CD4-positive, alpha-beta T cell treated with Interferon gamma for 1 hour (primary cell): ENCODE data around the gene KRT3.
"Not testable (repeated sequence)": the region's sequence is repeated elsewhere in the genome, so short reads cannot be mapped to it uniquely, and the experiment has no call there.

Experiments
- DNase-seq: peaks from one replicate; pipeline ENCODE4 v3.0.0-alpha.2; 2020

The KRT3 gene

DNA sequence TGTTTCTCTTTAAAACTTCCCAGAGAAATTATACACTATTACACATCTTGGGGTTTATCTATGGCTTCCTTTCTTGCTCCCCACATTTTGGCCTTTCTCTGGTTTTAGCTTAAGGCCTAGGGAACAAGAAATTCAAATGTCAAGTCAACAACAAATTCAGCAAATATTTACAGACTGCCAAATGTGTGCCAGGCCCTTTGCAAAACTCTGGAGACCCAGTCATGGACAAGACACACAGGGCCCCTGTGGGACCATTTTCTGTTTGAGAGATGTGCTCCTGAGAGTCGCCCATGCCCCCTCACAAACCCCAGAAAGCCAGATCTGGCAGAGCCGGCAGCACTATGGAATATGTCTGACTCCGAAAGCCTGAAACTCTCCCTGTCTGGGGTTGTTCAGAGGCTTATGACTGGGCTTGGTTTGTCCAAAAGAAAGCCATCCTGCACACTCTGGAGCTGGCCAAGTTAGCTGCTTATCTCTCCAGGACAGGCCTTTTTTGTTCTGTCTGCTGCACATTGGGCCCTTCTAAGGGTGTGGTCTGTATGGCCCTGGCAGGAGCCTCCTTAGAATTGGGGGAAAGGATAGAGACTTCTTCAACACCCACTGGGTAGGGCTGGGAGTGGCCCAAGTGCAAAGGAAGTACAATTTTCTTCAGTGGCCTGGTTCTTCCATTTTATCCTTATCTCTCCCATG lies 1.1 kb upstream of the KRT3 start:
- no peak for DNase-seq

DNA sequence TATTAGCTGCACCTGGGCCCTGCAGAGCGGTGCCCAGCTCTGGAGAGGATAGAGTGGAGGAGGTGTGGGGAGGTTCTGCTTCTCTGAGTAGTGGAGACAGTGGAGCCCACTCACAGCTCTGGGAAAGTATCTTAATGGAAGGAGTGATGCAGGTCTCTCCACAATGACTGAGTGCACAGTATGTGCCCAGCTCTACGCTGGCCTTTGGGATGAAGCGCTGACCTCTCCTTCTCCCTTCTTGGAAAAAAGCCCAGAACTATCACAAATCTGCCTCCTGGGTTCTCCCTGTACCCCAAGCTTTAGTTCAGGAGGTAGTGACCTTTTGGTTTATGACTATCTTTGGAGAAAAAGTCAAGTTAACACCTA lies 495 bp upstream of the KRT3 start:
- DNase-seq = no peak

DNA sequence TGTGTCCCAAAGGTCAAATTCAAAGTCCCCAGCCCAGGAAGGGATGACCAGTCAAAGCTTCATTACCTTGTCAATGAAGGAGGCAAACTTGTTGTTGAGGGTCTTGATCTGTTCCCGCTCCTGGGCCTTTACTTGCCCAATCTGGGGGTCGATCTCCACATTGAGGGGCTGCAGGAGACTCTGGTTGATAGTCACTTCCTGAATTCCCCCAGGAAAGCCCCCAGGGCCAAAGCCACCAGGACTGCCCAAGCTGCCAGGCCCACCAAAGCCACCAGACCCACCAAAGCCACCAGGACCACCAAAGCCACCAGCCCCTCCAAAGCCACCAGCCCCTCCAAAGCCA lies 614 bp downstream of the KRT3 start:
- DNase-seq = not testable (repeated sequence)

DNA sequence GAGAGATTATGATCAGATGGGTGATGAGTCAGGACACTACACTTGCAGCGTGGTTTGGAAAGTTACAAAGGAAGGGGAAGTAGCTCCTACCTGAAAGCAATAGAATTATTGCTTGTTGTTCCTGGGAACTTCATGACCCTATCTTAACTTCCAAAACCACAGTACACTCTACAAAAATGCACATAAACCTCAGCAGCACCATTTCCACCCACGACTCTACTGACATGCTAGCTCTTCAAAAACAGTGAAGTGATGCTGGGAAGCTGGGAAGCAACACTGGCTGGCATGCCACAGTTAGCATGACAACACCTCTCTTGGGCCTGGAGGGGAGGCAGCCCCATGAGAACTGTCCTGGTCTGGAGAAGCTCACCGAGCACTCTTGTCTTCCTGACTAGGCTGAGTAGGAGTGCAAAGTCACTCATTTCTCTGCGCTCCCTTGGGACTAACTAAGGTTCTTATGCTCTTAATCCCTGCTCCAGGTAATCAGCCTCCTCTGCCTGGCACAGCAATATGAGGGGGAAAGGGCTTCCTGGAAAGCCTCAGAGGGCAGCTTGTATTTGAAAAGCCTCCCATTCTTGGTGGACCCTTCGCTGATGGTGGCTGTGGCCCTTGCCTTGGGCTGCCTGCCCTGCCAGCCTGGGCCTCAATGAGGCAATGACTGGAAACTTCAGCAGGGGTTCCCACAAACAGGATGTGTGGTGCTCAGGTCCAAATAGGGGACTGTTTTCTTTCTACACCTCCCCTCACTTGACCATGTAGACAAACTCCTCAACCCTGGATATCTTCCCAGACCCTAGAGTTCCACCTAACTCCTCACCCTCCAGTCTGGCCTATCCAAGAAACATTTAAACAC lies 1.2 kb downstream of the KRT3 start:
- DNase-seq = no peak

DNA sequence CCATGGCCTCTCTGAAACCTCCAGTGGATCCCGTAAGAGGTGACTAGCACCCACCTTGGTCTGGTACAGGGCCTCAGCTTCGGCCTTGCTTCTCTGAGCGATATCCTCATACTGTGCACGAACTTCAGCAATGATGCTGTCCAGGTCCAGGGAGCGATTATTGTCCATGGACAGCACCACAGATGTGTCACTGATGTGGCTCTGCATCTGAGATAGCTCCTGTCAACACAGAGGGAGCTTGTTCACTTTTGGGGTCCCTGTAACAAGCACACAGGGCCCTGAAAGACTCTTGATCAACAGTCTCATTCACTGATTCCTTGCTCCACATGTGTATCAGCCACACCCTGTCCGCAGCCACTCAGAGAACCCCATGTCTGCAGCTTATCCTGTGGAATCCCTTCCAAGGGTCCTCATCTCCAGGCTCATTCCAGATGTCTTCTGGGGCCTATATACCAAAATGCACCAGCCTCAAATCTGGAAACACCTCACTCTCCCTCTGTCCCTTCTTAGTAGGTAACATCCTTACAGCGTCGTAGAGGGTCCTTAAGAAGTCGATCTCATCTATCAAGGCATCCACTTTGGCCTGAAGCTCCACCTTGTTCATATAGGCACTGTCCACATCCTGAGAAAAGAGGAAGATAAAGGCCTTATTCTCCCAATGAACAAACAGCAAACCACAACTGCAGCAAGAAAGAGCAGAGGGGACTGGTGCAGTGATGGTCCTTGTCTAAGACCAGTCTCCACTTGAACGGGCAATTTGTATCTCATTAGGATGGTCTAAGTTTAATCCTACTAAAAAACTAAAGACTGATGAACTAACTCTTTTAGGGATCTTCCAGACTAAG lies 3.5 kb downstream of the KRT3 start:
- DNase-seq = no peak

DNA sequence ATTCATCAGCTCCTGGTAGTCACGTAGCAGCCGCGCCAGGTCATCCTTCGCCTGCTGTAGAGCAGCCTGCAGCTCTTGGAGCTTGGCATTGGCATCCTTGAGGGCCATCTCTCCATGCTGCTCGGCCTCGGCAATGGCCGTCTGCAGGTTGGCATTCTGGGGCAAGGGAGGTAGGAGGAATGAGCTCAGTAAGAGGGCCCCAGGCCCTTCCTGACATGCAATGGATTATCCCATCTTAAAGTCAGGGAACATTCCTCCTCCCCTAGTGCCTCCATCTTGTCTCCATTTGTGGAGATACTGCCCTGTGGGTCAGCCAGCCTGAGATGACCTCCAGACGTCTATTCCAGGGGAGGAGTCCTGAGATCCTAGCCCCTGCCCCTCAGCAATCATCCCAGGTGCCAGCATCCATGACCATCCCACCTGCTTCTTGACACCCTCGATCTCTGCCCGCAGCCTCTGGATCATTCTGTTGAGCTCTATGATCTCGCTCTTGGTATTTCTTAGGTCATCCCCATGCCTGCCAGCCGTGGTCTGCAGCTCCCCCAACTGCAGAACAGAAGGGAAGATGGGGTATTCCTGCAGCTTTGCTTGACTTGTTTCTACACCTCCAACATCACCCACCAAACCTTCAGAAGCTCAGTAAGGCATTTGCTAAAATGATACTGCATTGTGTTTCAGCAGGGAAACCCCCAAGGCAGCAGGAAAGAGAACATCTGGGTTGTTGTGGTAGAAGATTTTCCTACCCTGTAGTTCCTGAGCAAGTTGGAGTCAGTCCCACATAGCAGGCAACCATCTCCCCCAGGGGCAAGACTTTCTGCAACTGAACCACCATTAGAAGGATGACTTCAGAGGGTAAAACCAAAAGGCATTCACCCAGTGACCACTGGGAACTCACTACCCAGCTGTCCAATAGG lies 4.4 kb downstream of the KRT3 start:
- no peak for DNase-seq

DNA sequence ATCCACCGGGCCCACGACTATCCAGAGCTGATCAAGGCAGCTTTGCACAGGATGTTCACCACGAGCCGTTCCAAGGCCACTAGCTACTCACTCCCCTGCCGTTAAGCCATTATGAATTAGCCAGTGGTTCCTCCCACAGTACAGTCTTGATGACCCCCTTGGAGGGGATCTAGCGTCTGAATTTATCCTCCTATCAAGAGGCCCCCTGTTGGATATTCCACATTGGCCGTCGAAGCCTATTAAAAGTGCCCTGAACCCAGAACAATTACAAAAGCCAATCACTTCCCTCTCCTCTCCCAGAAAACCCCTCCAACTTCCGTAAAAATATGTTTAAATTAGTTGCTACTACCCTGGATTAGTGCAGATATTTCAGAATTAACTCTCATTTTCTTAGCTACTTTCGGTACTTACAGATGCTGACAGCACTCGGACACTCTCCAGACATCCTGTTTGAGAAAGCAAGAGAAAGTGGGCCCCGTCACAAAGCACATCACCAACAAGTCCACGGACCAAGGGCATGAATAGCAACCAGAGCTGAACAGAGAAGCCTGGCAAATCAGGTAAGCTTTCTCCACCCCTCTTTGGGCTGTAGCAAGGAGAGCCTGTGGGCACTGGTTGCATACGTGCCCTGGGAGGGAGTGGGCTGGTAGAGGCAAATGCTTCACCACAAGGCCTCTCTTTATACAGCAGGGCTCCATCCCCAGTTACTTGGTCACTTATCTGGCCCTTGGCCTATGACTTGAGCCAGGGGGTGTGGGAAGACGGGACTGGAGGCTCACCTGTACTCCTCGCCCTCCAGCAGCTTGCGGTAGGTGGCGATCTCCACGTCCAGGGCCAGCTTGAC lies 5.3 kb downstream of the KRT3 start:
- DNase-seq = no peak

DNA sequence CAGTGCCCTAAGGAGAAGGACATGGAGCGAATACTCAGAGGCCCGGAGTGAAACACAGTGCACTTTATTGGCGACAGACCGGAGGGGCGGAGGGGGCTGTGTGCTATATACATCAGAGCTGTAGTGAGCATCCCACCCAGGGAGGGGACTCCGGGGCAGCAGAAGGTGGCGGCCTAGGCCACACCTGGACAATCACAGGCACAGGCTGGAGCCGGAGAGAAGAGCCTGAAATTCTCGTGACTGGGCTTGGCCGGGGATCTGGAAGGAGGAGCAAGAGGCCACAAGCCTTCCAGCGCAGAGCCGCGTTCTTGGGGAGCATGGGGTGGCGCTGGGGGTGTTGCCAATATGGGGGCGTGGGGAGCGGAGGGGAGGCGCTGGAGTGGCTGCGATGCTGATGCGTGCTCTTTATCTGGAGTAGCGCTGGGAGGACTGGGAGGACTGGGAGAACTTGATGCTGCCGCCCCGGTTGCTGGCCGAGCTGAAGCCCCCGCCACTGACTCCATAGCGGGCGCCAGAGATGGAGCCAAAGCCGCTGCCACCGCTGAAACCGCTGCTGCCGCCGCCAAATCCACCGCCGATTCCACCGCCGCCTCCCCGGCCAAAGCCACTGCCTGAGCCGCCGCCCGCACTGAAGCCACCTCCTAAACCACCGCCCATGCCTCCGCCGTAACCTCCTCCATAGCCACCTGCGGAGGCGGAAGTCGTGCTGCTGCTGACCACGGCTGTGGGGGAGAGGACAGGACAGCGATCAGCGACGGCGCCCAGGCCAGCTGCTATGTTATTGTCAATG lies 6.1 kb downstream of the KRT3 start:
- no peak for DNase-seq

DNA sequence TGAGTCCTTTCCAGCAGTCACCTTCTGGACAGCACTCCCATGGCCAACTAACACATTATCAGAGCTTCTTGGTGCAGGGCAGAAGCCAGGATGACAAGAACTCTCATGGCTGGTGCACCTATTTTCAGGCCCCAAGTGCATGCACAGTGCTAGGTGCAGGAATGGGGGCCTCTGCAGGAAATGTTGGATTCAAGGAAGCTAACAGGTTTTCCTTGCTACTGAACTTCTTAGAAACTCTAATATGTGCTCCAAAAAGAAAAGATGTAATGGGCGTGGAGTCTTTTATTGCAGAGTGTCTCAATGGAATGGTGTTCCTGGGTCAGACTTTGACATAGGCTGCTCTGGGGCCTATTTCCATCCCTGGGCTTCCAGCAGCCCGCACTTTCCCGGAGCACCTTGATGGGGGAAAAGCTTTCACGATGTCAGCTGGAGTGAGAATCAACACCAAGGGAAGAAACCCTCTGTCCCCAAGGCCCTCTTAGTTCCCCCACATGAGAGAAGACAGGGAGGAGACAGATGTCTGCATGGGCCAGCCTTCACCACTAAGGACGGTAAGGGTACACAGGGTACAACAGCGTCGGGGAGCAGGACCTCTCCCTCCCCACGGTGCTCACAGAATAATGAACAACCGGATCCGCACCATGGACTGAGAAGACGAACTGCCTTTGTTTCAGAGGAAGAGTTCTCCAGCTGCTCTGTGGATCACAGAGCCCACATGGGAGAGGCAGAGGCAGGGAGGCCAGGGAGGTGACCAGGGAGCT lies 6.9 kb downstream of the KRT3 start:
- no peak for DNase-seq

DNA sequence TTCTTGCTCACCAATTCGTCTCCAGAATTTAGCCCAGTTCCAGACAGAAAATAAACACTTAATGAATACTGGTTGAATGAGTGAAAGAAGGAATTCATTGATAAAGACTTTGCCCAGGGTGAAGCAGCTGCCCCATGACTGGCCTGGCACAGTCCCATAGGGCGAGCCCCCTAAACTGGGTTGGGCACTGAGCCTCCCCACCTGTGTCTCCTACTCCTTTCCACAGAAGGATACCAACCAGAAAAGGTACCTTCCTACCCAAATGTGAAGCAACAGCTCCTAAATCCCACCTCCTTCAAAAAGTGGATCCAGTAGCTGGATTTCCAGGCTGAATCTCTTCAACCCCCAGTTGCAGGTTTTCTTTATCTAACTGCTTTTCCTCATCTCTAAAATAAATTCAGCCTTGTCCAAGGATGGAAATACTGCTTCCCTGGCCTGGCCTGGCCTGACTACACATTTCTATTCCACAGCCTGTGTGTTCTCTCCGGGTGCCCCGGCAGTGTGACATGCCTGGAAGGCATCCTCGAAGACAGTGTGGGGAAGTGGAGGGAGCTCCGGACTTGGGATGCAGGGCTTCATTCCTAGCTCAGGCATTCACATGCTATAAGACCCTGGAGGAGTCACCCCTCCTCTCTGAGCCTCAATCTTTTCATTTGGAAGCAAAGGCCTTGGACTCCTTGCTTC lies 7.6 kb downstream of the KRT3 start:
- no peak for DNase-seq

DNA sequence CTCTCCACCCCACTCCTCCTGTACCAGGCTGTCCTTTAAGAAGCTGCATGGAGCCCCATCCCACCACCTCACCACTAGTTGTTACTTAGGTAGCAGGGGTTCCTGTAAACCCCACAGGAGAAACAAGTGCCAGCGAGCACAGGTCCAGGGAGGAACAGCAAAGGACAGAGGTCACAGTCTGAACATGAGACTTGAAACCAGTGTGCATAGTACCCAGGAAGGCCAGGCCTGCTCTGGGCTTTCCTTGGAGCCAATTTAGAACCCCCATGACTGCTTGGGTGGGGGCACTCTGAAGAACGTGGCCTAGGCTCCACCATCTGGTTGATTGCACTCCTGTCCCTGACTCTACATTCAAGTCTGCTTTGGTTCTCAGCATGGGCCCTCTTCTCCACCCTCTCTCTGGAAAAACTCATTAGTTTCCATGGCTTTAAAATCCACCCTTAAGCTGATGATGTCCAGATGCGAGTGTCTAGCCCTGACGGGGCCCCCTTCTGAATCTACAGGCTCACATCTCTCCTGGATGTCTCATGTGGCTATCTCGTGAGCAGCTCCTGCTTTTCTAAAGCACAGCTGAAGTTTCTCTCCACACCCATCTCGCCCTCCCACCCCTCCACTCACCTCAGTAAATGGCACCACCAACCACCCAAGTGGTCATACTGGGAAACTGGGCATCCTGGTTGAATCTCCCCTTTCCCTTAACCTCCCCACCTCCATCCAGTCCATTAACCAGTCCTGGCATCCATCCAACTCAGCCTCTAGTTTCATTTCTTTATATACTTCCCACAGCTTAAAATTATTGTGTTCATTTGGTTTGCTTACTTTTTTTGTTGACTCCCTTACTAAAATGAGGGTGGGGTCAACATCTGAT lies 8.4 kb downstream of the KRT3 start:
- DNase-seq = no peak

DNA sequence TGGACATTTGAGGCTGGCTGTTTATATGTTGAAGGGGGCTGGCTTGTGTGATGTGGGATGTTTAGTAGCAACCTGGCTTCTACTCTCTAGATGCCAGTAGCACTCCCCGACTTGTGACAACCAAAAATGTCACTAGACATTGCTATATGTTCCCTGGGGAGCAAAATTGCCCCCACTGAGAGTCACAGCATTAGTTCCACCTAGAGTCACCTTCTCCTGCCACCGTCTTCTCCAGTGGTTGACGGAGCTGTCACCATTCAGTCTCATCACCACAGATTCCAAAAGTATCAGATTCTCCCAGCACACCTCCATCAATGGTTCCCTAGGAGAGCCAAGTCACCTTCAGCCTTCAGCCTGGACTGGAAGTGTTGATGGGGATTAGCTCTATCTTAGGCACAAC lies 11.0 kb downstream of the KRT3 start:
- DNase-seq = no peak

DNA sequence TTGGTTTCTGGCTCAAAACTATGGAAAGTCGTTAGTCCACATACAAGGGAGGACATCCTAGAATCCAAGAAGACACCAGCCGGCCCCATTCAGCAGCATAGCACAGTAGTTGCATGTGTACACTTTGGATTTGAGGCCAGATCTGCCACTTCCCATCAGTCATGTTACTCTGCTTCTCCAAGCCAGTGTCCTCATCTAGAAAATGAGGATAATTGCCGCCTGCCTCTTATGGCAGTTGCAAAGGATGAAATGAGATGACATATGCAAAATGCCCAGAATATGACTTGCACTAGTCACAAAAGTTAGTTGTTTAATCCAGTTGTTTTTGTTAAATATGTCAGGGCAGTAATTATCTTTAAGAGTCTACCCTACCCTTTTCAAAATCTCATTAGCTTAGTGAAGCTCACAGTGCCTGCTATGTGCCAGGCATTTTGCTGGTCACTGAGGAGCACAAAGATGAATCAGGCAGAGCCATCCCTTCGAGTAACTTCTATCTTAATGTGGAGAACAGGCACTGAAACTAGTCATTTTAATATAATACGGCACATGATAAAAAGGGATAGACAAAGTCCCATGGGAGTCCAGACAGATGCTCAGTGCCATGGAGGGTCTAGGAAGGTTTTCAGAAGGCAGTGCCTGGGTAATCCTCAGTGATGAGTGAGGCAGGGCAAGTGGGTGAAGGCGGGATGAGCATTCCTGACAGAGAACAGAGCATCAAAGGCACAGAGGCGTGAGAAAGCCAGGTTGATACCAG lies 12.2 kb downstream of the KRT3 start:
- no peak for DNase-seq

DNA sequence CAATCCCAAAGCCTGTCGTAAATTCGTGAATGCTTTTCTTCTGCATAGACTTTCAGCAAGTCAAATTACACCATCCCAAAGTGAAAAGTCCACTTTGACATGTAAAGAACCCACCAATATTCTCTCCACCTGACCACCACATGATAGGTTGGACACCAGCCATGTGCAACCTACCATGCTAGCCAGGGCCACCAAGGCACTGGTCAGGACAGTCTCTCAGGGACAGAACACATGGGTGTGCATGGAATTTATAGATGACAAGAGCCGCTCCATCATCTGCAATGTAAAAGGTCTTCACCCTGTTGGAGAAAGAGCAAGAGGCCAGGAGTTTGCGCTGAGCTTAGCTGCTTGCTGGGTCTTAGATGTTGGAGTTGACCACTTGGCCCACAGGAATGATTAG lies 13.4 kb downstream of the KRT3 start:
- no peak for DNase-seq

DNA sequence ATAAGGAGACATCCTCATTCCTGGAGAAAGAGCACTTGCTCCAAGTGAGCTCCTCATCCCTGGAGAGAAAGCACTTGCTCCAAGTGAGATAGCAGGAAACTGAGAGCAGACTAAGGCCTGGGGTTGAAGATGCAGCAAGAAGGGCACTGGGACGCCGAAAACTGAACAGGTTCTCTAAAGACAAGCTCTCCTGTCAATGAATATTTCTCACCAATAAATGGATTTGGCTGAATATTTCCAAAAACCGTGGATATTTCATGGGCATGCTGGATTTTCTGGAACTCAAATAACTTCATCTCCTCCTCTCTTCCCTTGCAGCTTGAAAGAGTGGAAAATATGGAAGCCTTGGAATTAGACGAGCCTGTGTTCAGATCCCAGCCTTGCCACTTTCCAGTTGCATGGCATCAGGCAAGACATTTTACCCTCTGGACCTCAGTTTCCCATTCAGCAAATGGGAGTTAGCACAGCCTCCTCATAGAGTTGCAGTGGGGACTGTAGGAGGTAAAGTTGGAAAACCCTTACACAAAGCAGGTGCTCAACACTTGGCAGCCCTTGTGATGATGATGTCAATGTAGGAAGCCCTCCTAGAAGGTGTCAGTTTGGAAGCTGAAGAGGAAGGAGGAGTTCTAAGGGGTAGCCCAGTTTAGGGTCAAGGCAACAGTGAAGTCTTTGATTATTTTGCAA lies 14.4 kb downstream of the KRT3 start:
- no peak for DNase-seq

DNA sequence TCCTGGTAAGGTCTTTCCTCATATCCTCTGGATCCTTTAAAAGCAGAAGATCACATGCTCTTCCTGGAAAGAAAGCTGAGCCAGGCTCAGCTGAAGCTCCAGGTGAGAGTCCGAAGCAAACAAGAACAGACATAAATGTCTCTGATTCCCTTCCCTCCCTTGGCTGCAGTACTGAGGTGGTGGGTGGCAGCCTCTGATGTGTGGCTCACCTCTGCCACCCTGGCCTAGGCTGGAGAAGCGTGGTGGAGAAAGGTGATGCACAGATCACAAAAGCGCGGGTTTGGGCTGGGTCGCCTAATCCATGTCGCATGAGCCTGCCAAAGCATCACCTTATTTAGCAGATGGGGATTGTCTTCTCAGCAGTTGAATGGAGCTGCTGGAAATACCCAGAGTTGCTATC lies 16.0 kb downstream of the KRT3 start:
- no peak for DNase-seq

DNA sequence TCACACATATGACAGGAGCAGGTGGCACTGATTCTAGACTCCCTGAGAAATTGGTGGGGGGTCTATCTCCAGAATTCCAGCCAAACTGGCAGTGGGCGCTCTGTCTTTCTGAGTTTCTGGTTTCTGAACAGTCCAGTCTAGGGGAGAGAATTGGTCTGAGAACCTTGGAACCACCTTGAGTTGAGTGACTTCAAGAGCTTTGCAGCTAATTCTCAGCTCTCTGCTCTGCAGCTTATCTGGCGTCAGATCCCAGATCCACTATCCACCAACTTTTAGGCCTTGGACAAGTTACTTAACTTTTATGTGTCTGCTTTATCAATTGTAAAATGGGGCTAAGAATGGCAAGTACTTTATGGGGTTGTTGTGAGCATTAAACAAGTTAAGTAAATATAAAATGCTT lies 17.1 kb downstream of the KRT3 start:
- DNase-seq = no peak
